GM12878 (cell line): ENCODE data around the gene MYO3A. TPM values are rescaled to one million over a fixed set of nuclear protein-coding genes. Genes with fewer than 3 reads are reported as not detected.

Experiments used
- ATAC-seq: fragments of 200-7000 bp; cut with Tn5 transposase; 3 replicates; pipeline ENCODE4 v1.9.1; 2020; ENCODE audit warnings: mild to moderate bottlenecking, moderate library complexity
- BruUV-seq: library from RNA; stranded (reverse); fragments of 400-500 nt; replicated peaks from 2 replicates; lab custom pipeline; 2021; lab: Mats Ljungman, UMichigan
- CTCF ChIA-PET: fragments of 300-600 bp; sonication (Branson Sonifier 250); formaldehyde crosslinking; extraction: SDS; loops from one replicate; lab custom pipeline; 2021; ENCODE audit warnings: inconsistent platforms; lab: Yijun Ruan, JAX
- POLR2A ChIA-PET: fragments of 350-600 bp; formaldehyde crosslinking; extraction: SDS; loops from one replicate; lab custom pipeline; 2021; ENCODE audit warnings: inconsistent platforms; lab: Charles Lee
- RAD21 ChIA-PET: fragments of 300-600 bp; sonication (Branson Sonifier 250); formaldehyde crosslinking; loops from one replicate; lab custom pipeline; 2023; ENCODE audit warnings: antibody characterized with exemption; ENCODE audit not compliant: unreplicated experiment; lab: Charles Lee
- SMC1A ChIA-PET: fragments of 300-600 bp; sonication (Branson Sonifier 250); formaldehyde crosslinking; loops from one replicate; lab custom pipeline; 2023; ENCODE audit not compliant: unreplicated experiment, uncharacterized antibody; lab: Charles Lee
- DNase-seq: peaks from one replicate; pipeline ENCODE4 v3.0.0-alpha.2; 2011; ENCODE audit warnings: low read depth, low spot score
- FAIRE-seq: peaks from 3 replicates; lab custom pipeline; 2011; peaks lifted over from hg19 to GRCh38; lab: Jason Lieb, UNC
- H2AFZ ChIP-seq: 2 replicates; pipeline ENCODE4 v1.6.0; 2011; ENCODE audit warnings: low read depth, low read length, control low read depth; ENCODE audit not compliant: control insufficient read depth
- H3K27ac ChIP-seq: 2 replicates; pipeline ENCODE4 v1.5.1; 2011; ENCODE audit warnings: control low read depth; ENCODE audit not compliant: control insufficient read depth, insufficient read depth
- H3K27me3 ChIP-seq, 2 experiments: replicated peaks in 1 of 2; 2 replicates each; pipeline versions ENCODE4 v1.6.0 to v1.6.1; 2011; ENCODE audit warnings: low read length in 1 of 2; ENCODE audit not compliant: control insufficient read depth in 2 of 2, insufficient read depth in 2 of 2
- H3K36me3 ChIP-seq, 2 experiments: 2 replicates each; pipeline ENCODE4 v1.5.1; 2011; ENCODE audit warnings: low read length in 1 of 2; ENCODE audit not compliant: control insufficient read depth in 2 of 2, insufficient read depth in 2 of 2
- H3K4me1 ChIP-seq: 2 replicates; pipeline ENCODE4 v1.6.1; 2011; ENCODE audit warnings: mild to moderate bottlenecking, low read length, moderate library complexity, mixed read lengths; ENCODE audit not compliant: control insufficient read depth, insufficient read depth
- H3K4me2 ChIP-seq: 2 replicates; pipeline ENCODE4 v1.6.0; 2011; ENCODE audit warnings: control low read depth; ENCODE audit not compliant: control insufficient read depth, insufficient read depth
- H3K4me3 ChIP-seq: fragments of 200-600 bp; sonication (generic); 2 replicates; pipeline ENCODE4 v1.5.1; 2016
- H3K79me2 ChIP-seq: 2 replicates; pipeline ENCODE4 v1.6.0; 2011; ENCODE audit warnings: low read length; ENCODE audit not compliant: control insufficient read depth, insufficient read depth
- H3K9ac ChIP-seq: 2 replicates; pipeline ENCODE4 v1.8.0; 2011; ENCODE audit warnings: low read length, control low read depth, mixed read lengths; ENCODE audit not compliant: control insufficient read depth, insufficient read depth
- H3K9me3 ChIP-seq: replicated peaks from 3 replicates; pipeline ENCODE4 v1.5.1; 2011; ENCODE audit warnings: mild to moderate bottlenecking, low read length; ENCODE audit not compliant: control insufficient read depth, insufficient read depth
- H4K20me1 ChIP-seq: 2 replicates; pipeline ENCODE4 v1.6.0; 2011; ENCODE audit not compliant: control insufficient read depth, insufficient read depth
- CEBPZ ChIP-seq: fragments of 150-350 bp; IDR thresholded peaks from 2 replicates; pipeline ENCODE4 v1.6.1; 2016; ENCODE audit warnings: low read depth, low read length
- NKRF ChIP-seq: fragments of 450-650 bp; conservative IDR thresholded peaks from 2 replicates; pipeline ENCODE4 v1.6.1; 2017; ENCODE audit warnings: mild to moderate bottlenecking, moderate library complexity
- NR2C2 ChIP-seq: IDR thresholded peaks from 2 replicates; pipeline ENCODE4 v1.6.1; 2011; ENCODE audit warnings: borderline replicate concordance, low read depth; ENCODE audit not compliant: control insufficient read depth, insufficient read length
- RFX5 ChIP-seq: IDR thresholded peaks from 2 replicates; pipeline ENCODE4 v1.6.1; 2011; ENCODE audit warnings: low read depth, low read length, improper control_type of control experiment
- SREBF1 ChIP-seq: IDR thresholded peaks from 2 replicates; pipeline ENCODE4 v1.6.1; 2012; ENCODE audit warnings: mild to moderate bottlenecking, low read length
- ZNF592 ChIP-seq: fragments of 450-650 bp; IDR thresholded peaks from 2 replicates; pipeline ENCODE4 v1.6.1; 2017; ENCODE audit warnings: mild to moderate bottlenecking, moderate library complexity
- WGBS: methylation state at CpG from one replicate; pipeline ENCODE4 v1.1.6; 2016; ENCODE audit warnings: low lambda C conversion rate; ENCODE audit not compliant: insufficient replicate concordance, insufficient coverage; ENCODE audit errors: missing lambda C conversion rate; 5-methylcytosine and 5-hydroxymethylcytosine counted together
- in situ Hi-C: fragments of 300-500 bp; cut with MboI; formaldehyde crosslinking; loops from 9 replicates; pipeline ENCODE4 v1.14.3; 2018; ENCODE audit warnings: mixed read lengths
- intact Hi-C: fragments of 100-400 bp; cut with micrococcal nuclease; formaldehyde crosslinking; loops from one replicate; pipeline ENCODE4 v1.14.2; 2022; ENCODE audit not compliant: unreplicated experiment
- polyA plus RNA-seq, 11 experiments: library from polyadenylated mRNA; depleted of rRNA in 4 of 11; unstranded in 6 of 11; stranded (reverse) in 5 of 11; fragments of >200 nt; fragmentation: Nextera tagmentation in 4 of 11; fragmentation: Illumina TruSeq in 1 of 11; extraction: Ambion mirVana in 4 of 11; extraction: Trizol in 1 of 11; gene quantifications; 1 replicate in 1 of 11; 2 replicates in 10 of 11; pipeline versions ENCODE4 v1.2.1 to v1.2.3, GENCODE V29; 2011 to 2016; ENCODE audit warnings: inconsistent platforms in 2 of 11, missing spikeins in 2 of 11, low read depth in 1 of 11
- total RNA-seq, 4 experiments: library from RNA; depleted of rRNA in 3 of 4; stranded (reverse); fragments of >200 nt in 3 of 4; fragmentation: Illumina TruSeq in 1 of 4; extraction: Trizol in 1 of 4; gene quantifications; 2 replicates each; pipeline versions ENCODE4 v1.2.1 to v1.2.3, GENCODE V29; 2013 to 2021

The MYO3A gene
- total and polyA plus RNA-seq, 10 of the 15 experiments (the other 5 are each of a cell fraction or from before 2014, with no cell fraction given), result not detected

GRCh38 chr10:26044141-26044749, 110.2 kb downstream of the MYO3A start:
- no peaks in the 10 kb centered on the region for H3K4me1 ChIP-seq
- no peak for ATAC-seq
- no peak for TF ChIP-seq CEBPZ
- TF ChIP-seq NKRF, result no peak
- TF ChIP-seq ZNF592, result no peak
- no peak for TF ChIP-seq SREBF1
- no peak for TF ChIP-seq NR2C2
- no peak for TF ChIP-seq RFX5

More at GRCh38 chr10:26044141-26044749, 110.2 kb downstream of the MYO3A start:
- Histone ChIP-seq H3K36me3 (no peaks in the 10 kb centered on the region), H3K27ac (no peak overlapping the region), H3K4me2 (no peak overlapping the region), H3K4me3 (no peak overlapping the region), H3K79me2 (no peaks in the 10 kb centered on the region), H3K9ac (no peak overlapping the region), H2AFZ (no peak overlapping the region), H3K27me3 (no peaks in the 10 kb centered on the region), H4K20me1 (no peaks in the 10 kb centered on the region), H3K9me3 (no peaks in the 10 kb centered on the region)
- WGBS, result 13% methylated on average over 3 of the region's 3 CpGs
- FAIRE-seq (no peak), DNase-seq (no peak)
- in situ Hi-C loops (no loop called here), intact Hi-C loops (no loop called here)
- BruUV-seq, result no TSS peak
- CTCF ChIA-PET, result no interaction called here
- POLR2A ChIA-PET, result no interaction called here
- RAD21 ChIA-PET, result no interaction called here
- SMC1A ChIA-PET, result no interaction called here
